Activated CD8-positive, alpha-beta memory T cell treated with anti-CD3 and anti-CD28 coated beads for 36 hours (primary cell): Measurements from ENCODE around the gene HOXC13. TPM values are rescaled to one million over a fixed set of nuclear protein-coding genes. Genes with fewer than 3 reads are reported as not detected.

Experiments used
- CTCF ChIA-PET: fragments of 350-600 bp; sonication (Branson Sonifier 250); formaldehyde crosslinking; loops from one replicate; lab custom pipeline; 2021; ENCODE audit warnings: antibody characterized with exemption; lab: Charles Lee
- POLR2A ChIA-PET: fragments of 350-600 bp; sonication (Branson Sonifier 250); formaldehyde crosslinking; loops from one replicate; lab custom pipeline; 2021; ENCODE audit warnings: antibody characterized with exemption; lab: Charles Lee
- total RNA-seq, 2 experiments: library from RNA; stranded (reverse); gene quantifications; one replicate each; pipeline ENCODE4 v1.2.3, GENCODE V29; 2021

Gene HOXC13
- not detected for total RNA-seq

- ChIA-PET CTCF (interaction anchor here (1.0 kb wide), 1 partner anchor 47 kb away, joined by 3 read pairs; no protein-coding TSS in a partner anchor), POLR2A (no interaction called here)
Measured at GRCh38 chr12:53938326-53939140, at the start of gene HOXC13. HOXC13 (plus strand) TSS chr12:53938831; CDS start chr12:53938907, 76 bp downstream.

GRCh38 chr12:53890081-53890480, 48.5 kb upstream of the HOXC13 start:
- POLR2A ChIA-PET, result no interaction called here
- CTCF ChIA-PET, result no interaction called here

GRCh38 chr12:53892762-53893395, 45.8 kb upstream of the HOXC13 start:
- POLR2A ChIA-PET, result no interaction called here
- CTCF ChIA-PET, result no interaction called here

GRCh38 chr12:53899230-53899629, 39.4 kb upstream of the HOXC13 start:
- ChIA-PET POLR2A (no interaction called here), CTCF (no interaction called here)

- POLR2A ChIA-PET, result no interaction called here
- CTCF ChIA-PET, result no interaction called here
Measured at GRCh38 chr12:53907103-53907502, 31.5 kb upstream of the HOXC13 start.

GRCh38 chr12:53916788-53917655, 21.6 kb upstream of the HOXC13 start:
- ChIA-PET POLR2A (no interaction called here), CTCF (no interaction called here)

- CTCF ChIA-PET, result no interaction called here
- POLR2A ChIA-PET, result no interaction called here
Measured at GRCh38 chr12:53924521-53925405, 13.9 kb upstream of the HOXC13 start.

- ChIA-PET POLR2A (no interaction called here), CTCF (interaction anchor here (1.4 kb wide), 1 partner anchor 44 kb away, joined by 3 read pairs; no protein-coding TSS in a partner anchor)
Measured at GRCh38 chr12:53927220-53928029, 11.2 kb upstream of the HOXC13 start.

GRCh38 chr12:53928054-53928835, 10.4 kb upstream of the HOXC13 start:
- POLR2A ChIA-PET, result no interaction called here
- CTCF ChIA-PET, result interaction anchor here (0.7 to 1.4 kb wide), 2 partner anchors 44 to 105 kb away, joined by 3 read pairs; partner anchors contain the start of gene HOXC5

GRCh38 chr12:53929527-53929926, 9.1 kb upstream of the HOXC13 start:
- POLR2A ChIA-PET, result no interaction called here
- CTCF ChIA-PET, result no interaction called here

- POLR2A ChIA-PET, result no interaction called here
- CTCF ChIA-PET, result no interaction called here
Measured at GRCh38 chr12:53930591-53931255, 7.9 kb upstream of the HOXC13 start.

- ChIA-PET POLR2A (no interaction called here), CTCF (interaction anchor here (0.6 to 1.0 kb wide), 2 partner anchors 20 to 260 kb away, joined by 3 to 5 read pairs; no protein-coding TSS in a partner anchor)
Measured at GRCh38 chr12:53931844-53932581, 6.6 kb upstream of the HOXC13 start.

- CTCF ChIA-PET, result interaction anchor here (0.6 to 1.0 kb wide), 2 partner anchors 19 to 259 kb away, joined by 3 to 5 read pairs; no protein-coding TSS in a partner anchor
- POLR2A ChIA-PET, result no interaction called here
Measured at GRCh38 chr12:53932915-53933314, 5.7 kb upstream of the HOXC13 start.

GRCh38 chr12:53935383-53936341, 3.0 kb upstream of the HOXC13 start:
- ChIA-PET POLR2A (interaction anchor here (0.6 kb wide), 1 partner anchor 276 kb away, joined by 3 read pairs; no protein-coding TSS in a partner anchor), CTCF (no interaction called here)

GRCh38 chr12:53937099-53937498, 1.5 kb upstream of the HOXC13 start:
- ChIA-PET POLR2A (no interaction called here), CTCF (no interaction called here)
